ENCODE data around the gene FYB2. TPM values are rescaled to one million over a fixed set of nuclear protein-coding genes. Genes with fewer than 3 reads are reported as not detected.

Gene FYB2, protein sequence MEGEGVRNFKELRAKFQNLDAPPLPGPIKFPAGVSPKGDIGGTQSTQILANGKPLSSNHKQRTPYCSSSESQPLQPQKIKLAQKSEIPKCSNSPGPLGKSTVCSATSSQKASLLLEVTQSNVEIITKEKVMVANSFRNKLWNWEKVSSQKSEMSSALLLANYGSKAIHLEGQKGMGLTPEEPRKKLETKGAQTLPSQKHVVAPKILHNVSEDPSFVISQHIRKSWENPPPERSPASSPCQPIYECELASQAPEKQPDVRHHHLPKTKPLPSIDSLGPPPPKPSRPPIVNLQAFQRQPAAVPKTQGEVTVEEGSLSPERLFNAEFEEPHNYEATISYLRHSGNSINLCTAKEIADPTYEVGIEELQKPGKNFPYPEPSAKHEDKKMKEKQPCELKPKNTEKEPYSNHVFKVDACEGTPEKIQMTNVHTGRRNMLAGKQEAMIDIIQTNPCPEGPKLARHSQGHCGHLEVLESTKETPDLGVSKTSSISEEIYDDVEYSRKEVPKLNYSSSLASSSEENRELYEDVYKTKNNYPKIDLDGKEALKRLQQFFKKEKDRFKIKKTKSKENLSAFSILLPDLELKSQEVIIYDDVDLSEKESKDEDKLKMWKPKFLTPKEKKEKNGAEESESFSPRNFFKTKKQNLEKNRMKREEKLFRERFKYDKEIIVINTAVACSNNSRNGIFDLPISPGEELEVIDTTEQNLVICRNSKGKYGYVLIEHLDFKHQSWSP
- not detected for total RNA-seq

DNA sequence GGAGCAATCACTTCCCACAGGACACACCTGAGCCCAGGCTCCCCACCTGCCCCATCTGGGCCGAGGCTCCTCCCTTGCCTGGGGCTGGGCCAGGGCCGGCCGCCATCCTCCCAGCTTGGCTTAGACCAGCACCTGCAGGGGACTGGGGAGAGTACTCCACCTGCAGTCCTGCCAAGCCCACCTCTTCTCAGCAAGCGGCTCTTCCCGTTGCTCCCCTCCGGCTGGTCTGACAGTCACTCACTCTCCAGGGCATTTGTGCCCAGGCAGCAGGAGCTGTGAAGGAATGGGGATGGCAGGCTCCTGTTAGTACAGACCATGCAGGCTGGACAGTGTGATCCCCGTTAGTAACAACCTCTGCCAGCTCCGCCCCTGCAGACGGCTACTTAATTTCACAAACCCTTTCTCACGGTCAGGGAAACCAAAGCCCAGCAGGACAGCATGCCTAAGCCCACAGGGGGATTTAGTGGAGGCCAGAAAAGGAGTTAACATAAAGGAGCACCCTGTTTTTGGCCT lies at the start of gene FYB2:
TSS of gene FYB2 (minus strand) at position 18 of the 513 bp plus-strand sequence. CDS start 114 bp downstream, outside the sequence.

DNA sequence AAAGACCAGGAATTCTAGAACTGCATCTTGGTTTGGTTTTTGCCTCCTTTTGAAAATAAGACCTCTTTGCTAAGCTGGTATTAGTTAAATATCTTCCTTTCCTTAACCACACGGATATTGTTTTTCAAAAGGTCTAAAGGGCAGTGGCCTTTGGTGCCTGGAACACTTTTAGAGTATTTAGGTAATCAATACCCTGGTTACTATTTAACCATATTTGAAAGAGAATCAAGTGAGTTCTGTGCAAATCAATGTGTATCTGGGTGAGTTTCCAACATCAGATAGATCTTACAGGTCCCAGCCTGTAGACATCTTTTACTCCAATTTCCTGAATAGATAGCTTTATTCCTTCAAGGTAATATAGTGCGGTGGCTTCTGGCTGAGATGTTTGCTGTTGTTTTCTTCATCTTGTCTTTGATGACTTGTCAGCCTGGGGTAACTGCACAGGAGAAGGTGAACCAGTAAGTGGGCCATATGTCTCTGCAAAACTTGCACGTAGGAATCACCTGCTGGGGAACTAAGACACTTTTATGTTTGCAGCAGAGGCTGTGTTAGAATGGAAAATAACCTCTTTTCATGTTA lies 35.4 kb upstream of the FYB2 start, which contains the start of gene C8A:
TSS of gene C8A (plus strand) at position 277 of the 579 bp plus-strand sequence. CDS start at position 382, 105 bp downstream.

Other genes starting within 250 kb of the FYB2 start
- 1 to 10 TPM; 3.3 to 3.4 TPM for gene PLPP3, start 239.8 kb downstream of the FYB2 start, total RNA-seq
- gene PRKAA2, start 174.1 kb downstream of the FYB2 start, total RNA-seq: under 1 TPM; under 0.01 TPM
- gene C8A, start 35.4 kb upstream of the FYB2 start, total RNA-seq: not detected
- gene C8B, start 146.6 kb upstream of the FYB2 start, total RNA-seq: not detected